Activated T-helper 1 cell treated with anti-CD3 and anti-CD28 coated beads, Interleukin-2, amount 50 U/mL, for 16 hours (primary cell): Measurements from ENCODE around the gene BPIFB1.
A peak's percentile ranks its signal among the peaks of the same experiment; 100 is the strongest.

Experiments used
- DNase-seq, 2 donors: peaks; one replicate each; pipeline ENCODE4 v3.0.0-alpha.2; 2020; ENCODE audit warnings: low read depth in 1 of 2, low spot score in 1 of 2

Gene BPIFB1

DNA sequence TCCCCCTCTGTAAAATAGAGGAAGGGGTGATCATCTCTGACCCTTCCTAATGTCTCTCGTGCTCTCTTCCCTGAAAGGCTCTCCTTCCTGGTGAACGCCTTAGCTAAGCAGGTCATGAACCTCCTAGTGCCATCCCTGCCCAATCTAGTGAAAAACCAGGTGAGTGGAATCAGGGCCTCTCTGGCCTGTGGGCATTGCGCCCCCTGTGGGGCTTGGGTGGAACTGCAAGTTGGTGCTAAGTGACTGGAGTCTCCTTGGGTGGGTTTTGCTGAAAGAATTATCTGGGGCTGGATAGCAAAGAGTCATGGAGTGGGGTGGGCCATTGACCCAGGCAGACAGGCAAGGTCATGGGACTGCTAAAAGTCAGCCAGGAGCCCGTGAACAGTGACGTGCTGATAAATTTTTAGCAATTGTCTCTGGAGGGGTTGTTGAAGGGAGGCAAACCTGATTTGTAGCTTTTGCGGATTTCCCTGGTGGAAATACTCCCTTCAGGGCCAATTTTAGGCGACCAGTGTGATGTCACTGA is 8.9 kb downstream of the BPIFB1 start:
- peak; percentile 55 to 58 for DNase-seq

DNA sequence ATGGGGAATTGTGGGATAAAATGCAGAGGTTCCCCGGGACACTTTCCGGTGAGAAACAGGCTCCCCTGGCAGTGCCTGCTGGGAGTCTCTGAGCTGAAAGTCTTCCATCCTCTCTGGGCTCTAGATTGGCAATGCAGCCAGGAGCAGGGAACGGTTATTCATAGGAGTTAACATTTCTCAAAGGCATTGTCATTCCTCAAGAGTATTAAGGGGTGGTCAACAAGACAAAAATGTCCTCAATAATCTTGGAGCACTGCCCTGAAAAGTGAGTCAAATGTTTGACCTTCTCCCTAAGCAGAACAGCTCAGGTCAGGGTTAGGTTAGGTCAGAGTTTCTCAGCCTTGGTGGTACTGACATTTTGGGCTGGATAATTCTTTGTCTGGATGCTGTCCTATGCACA is 13.2 kb downstream of the BPIFB1 start:
- no peak for DNase-seq

DNA sequence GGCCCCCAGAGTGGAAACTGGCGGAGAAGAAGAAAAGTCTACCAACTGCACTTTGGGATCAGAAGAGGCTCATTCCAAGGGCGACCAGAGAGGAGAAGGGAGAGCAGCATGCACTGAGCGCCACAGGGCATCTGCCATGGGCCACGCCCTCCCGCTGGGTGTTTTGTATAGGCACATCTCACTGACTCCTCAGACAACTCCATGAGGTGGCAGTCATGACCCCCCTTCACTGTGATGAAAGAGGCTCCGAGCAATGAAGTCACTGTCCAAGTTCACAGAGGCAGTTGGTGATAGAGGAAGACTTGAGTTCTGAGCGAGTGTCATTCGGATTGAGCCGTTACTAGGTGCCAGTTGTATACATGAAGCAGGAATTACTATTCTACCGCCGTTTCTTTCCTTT is 15.4 kb downstream of the BPIFB1 start:
- no peak for DNase-seq

DNA sequence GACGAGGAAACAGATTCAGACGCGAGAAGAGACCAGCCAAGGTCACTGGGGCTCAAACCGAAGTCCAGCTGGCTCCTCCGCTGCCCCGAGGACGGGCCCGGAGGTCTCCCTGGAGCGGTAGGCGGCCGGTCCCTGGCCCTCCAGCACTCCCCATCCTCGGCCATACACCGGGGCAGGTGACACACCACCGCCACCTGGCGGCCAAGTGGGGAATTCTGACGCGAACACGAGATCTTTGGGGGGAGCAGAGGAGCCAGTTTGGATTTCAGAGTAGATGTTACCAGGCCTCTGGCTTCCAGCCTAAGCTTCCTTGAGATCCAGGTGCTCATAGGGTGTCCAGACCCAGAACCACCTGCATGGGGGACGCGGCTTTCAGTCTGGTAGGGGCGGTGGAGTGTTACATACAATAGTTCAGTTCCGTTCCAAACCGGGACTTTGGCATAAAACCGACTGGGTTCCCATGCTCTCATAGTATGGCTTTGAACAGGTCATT is 16.1 kb downstream of the BPIFB1 start:
- peak; percentile 54 to 56 for DNase-seq

DNA sequence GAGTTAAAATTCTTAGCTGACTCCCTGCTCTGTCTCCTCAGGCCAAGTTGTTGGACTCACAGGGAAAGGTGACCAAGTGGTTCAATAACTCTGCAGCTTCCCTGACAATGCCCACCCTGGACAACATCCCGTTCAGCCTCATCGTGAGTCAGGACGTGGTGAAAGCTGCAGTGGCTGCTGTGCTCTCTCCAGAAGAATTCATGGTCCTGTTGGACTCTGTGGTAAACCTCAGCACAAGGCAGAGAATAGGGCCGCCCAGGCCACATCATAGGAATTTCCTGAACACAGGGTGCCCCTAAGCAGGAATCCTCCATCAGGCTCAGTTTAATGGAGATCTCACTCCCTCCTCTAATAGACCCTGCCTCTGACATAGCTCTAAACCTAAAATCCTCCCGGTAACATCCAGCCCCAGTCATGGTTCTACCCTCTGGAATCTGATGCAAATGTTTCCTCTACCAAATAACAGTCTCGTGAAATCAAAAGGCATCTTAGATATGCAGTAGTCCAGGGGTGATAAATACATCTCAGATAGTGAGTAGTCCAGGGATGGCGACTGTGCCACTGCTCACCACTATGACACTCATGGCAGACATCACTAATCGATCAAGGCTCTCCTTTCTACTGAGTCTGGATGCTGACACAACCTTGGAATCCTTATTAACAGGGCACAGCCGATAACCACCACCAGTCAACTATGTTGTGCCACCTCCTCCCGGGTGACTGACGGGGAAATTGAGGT is 18.3 kb downstream of the BPIFB1 start:
- DNase-seq, result no peak

DNA sequence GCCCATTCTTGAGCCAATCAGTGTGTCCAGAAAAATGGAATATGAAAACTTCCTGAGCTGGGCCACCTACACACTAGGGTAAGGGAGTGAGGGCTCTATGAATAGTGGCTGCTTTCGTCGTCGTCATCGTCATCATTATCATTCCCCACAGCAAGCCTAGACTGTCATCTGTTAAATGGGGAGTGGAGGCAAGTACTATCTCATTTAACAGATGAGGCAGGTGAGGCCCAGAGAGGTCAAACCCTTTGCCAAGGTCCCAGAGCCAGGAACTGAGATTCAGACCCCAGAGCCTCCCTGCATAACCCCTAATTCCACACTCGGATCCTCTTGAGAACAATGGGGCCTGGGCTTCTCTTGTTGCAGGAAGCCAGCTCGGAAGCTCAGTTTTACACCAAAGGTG is 20.6 kb downstream of the BPIFB1 start:
- DNase-seq, result no peak

DNA sequence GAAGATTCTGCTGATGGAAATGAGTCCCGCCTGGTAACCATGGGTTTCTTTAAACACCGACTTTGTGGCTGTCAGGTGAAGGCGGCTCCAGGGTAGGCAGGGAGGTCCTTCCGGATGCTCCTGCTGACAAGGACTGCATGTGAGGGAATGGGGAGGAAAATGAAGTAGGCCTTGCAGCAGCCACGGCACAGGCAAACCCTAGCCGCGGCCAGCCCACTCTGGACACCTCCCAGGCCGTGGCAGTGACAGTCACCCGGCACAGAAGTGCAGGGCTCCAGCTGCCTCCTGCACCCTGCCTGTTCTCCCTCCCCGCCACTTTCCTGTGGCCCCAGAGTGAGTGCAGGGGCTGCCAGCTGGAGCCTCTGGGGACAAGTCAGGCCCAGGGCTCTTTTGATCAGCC is 21.0 kb downstream of the BPIFB1 start:
- no peak for DNase-seq

DNA sequence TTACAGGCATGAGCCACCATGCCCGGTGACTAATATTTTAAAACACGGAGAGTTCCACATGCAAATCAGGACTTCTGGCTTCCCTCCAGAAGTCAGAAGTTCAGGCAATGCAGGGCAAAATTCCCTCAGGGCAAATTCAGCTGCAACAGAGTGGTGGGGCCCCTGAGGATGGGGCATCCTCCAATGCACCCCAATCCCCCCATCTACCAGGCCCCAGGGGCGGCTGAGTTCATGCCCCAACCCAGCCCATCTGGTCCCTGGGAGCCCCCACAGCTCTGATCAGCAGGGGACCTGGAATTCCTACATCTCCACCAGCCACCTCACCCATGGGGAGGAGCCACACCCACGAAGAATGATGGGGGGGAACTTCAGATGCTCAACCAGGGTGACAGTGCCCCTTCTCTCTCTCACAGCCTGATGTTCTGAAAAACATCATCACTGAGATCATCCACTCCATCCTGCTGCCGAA is 22.6 kb downstream of the BPIFB1 start:
- no peak for DNase-seq

DNA sequence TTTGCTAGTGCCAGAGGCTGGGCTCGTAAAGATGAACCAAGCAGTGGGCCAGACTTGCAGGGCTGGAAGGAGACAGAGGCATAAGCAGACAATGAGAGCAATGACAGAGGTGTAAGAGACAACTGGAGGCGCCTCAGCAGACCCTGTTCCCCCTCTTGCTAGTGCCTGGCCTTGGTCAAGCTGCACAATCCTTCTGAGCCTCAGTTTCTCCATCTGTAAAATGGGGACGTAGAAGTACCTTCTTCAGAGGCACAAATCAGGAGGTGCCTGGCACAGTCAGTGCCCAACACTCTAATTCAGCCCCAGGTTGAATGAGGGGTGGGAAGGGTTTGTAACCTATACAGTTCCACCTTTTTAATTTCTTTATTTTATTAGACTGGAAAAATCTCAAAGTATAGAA is 23.2 kb downstream of the BPIFB1 start:
- DNase-seq, result no peak

DNA sequence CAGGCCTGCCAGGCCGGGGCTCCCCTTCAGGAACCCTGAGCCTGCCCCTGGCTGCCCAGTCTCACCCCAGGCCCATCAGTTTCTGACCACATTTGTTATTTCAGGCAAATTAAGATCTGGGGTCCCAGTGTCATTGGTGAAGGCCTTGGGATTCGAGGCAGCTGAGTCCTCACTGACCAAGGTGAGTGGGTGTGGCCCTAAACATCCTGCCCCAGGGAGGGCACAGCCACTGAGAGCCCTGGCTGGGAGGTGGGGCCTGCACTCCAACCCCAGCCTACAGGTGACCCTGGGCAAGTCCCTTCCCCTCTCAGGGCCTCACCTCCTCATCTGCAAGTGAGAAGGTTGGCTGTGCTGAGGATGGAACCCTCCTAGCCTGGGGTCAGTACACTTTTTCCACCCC is 23.8 kb downstream of the BPIFB1 start:
- no peak for DNase-seq

DNA sequence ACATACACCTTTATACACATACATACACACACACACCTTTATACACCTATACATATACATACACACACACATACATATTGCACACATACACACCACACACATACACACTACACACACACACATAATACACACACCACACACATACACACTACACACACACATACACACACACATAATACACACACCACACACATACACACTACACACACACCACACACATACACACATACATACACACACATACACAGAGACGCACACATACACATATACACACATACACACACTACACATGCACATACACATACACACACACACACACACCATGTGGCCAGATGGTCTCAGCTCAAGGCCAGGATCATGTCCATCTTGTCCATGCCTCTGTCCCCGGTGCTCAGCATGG is 25.7 kb downstream of the BPIFB1 start:
- DNase-seq, result no peak

DNA sequence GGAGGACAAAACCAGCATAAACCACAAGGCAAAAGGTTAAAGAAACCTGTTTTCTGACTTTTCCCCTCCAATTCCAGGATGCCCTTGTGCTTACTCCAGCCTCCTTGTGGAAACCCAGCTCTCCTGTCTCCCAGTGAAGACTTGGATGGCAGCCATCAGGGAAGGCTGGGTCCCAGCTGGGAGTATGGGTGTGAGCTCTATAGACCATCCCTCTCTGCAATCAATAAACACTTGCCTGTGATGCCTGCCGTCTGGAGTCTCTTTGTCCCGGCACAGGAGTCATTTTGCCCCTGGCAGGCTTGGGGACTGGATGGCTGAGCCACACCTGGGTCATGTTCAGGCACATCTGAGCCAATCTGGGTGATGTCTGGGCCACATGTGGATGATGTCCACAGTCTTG is 26.6 kb downstream of the BPIFB1 start:
- no peak for DNase-seq

DNA sequence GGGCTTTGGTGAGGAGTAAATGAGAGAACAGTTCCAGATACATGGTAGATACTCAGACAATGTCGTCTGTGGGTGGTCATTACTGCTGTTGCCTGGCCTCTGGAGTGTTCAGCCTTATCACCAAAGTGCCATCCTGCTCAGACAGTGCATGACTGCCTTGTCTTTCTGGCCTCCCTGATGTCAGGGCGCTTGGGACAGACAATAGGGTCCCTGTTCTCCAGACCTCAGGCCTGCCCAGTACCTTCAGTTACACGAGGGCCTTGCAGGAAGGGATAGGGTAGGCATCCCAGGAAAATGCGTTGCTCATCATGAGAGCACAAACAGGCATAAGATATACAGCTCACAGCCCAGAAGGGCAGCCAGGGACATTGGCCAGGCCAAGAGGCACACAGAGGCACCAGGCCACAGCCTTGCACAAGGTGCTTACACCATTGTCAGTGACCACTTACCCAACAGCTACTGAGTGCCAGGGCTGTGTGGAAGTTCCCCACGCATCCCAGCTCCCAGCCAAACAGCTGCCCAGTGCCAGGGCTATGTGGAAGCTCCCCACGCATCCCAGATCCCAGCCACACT is 27.4 kb downstream of the BPIFB1 start:
- no peak for DNase-seq

DNA sequence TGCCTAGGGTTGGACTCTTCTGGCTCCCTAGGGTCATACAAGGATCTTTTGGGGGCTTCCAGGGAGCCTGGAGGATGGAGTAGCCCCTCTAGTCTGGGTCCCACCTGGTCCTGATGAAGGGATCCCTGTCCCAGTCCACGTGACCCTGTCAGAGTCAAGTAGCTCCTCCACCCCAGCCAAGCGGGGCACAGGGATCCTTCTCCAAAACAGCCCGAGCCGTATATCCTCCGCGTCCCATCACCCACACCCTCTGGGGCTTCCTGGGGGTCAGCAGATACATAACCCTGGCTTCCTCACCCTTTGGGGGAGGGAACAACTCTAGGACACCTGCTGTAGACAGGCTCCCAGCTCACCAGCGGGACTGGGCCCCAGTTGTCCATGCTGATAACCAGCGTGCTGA is 28.0 kb downstream of the BPIFB1 start:
- no peak for DNase-seq

DNA sequence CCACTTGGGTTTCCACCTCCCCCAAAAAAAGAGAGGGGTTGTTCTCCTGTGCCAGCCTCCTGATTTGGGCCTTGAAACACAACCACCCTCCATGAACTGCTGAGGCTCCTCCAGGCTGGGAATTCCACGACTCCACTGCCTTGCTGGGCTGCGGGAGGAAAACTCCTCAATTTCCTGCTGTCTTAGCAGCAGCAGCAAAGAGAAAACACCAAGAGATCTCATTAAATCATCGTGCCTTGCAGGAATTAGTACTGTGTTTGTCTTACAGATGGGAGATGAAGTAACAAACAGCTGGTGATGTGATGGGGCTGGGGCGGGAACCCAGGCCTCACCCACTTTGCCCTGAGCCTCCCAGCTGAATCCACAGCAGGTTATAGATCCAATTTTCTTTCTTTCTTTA is 29.0 kb downstream of the BPIFB1 start:
- DNase-seq, result no peak

DNA sequence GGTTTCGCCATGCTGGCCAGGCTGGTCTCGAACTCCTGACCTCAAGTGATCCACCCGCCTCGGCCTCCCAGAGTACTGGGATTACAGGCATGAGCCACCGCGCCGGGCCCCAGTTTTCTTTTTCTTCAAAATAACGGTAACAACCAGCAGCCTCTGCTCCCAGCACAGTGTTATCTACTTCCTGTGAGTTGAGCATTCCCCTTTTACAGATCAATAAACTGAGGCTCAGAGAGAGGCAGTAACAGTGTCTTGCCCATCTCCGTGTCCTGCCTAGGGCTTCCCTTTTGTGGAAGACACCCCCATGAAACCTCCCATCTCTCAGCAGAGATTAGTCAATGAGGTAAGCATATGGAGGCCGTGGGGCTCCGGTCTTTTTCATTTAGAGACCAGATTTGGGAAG is 29.6 kb downstream of the BPIFB1 start:
- DNase-seq, result no peak

DNA sequence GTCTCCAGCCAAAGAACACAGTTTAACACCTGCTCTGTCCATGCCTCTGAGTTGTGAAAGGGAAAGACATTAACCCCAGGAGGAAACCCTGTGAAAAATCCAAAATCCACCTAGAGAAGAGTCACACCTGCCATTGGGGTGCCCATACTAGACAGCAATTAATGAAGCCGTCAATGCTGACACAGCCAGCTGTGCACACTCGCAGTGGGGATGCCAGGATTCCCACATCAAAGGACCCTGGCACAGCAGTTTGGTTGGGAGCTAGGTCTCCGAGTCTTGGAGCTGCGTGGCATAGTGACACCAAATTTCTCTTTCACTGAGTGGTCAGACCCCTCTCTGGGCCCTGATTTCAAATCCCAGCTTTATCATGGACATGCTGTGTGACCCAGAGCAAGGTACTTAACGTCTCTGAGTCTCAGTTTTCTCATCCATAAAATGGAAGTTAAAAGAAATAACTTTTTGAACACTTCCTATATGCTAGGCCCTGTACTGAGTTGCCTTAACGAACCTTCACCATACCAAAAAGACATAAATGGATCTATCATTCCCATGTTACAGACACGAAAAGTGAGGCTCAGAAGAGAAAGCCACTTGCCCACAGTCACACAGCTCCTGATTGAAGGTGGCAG is 30.8 kb downstream of the BPIFB1 start:
- no peak for DNase-seq

DNA sequence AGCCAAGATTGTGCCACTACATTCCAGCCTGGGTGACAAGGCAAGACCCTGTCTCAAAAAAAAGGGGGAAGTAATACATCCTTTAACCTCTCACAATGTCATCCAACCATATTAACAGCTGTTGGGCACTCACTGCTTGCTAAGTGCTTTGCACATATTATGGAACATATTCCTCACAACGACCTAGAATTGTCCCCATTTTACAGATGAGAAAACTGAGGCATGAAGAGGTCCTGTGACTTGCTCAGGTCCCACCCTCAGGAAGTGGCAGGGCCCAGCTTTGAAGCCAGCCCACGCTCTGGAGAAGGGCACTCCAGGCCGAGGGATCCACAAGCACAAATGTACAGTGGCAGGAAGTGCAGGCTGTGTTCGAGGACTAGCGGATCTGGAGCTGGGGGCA is 33.3 kb downstream of the BPIFB1 start:
- no peak for DNase-seq

DNA sequence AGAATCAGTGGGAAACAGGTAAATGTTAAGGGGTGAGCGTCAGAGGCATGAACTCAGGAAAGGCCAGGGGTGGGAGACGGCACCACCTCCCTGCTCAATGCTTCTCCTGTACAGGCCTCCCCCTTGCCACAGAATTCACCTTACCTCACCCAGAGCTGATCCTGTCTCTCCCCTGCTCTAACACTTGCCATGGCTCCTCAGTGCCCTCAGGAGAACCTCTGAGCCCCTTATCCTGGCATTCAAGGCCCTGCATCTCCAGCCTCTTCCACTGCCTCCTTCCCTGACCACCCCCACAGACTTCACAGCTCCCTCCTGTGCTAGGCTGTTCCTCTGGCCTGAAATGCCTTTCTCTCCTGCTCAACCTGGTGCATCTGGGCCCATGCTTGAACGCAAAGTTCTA is 33.9 kb downstream of the BPIFB1 start:
- no peak for DNase-seq

DNA sequence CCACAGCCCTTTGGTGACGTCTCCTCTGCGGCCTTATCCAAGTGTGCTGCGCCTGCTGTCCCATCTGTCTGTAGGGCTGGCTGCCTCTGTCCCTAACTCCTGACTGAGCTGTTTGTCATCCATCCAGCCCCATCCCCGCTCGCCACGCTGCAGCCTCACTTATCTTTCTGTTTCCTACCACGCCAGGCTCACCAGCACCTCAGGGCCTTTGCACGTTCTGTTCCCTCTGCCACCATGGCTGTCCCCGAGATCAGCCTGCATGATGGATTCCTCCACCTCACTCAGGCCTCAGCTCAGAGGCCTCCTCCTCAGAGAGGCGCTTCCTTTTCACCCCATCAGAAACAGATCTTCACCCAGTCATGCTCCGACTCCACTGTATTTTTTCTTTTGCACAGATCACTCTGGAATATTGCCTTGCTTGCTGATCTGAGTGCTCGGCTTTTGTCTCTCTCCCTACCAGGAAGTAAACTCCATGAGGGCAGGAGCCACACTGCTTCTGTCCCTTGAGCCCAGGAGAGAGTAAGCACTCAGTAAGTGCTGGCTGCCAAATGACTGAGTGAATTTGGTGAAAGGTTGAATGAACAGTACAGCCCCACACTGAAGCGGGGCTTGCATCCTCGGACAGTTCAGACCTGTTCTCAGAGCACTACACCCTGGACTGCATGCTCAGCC is 34.5 kb downstream of the BPIFB1 start:
- no peak for DNase-seq

DNA sequence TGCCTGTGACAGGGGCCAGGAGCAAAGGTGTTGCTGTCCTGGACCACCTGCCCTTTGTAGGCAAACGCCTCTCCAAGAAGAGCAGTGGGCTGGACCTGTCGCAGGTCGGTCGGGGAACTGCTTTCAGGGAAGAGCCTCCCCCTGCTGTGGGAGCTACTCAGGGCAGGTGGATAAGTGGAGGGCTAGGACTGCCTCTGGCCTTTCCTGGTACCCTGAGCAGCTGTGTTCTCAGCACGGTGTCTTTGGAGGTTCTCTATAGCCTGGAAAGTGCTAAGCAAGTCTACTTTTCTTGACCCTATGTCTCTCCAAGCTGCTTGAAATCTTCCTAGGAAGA is 35.0 kb downstream of the BPIFB1 start:
- no peak for DNase-seq

DNA sequence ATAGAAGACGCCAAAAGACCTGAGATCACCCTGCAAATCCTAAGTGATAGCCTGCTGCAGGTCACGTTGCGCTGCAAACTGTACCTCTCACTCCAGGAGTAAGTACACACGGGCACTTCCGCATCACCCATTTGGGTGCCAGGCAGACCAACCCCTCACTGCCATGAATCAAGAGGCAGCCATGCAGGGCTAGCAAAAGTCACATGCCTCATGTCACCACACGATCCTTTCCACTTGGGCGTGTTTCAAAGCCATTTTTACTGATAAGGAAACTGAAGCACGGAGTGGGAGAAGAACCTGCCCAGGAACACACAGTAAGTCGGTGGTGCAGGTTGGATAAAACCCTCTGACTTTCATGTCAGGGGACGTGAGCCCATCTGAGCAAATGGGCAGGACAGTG is 37.0 kb downstream of the BPIFB1 start:
- DNase-seq, result no peak
